SU-DHL-6 (cell line): ENCODE measurements around the gene FRS2.

ENCODE experiments used
- H2AFZ ChIP-seq: fragments of 200-600 bp; sonication (generic); 2 replicates; pipeline ENCODE4 v1.6.1; 2014; ENCODE audit warnings: low read depth, mild to moderate bottlenecking, moderate library complexity, mixed read lengths, antibody characterized with exemption, low read length; ENCODE audit not compliant: severe bottlenecking
- H3F3A ChIP-seq: fragments of 200-600 bp; shearing (Covaris generic); 2 replicates; pipeline ENCODE4 v1.6.0; 2016; ENCODE audit warnings: antibody characterized with exemption, mild to moderate bottlenecking; ENCODE audit not compliant: insufficient read depth
- H3K27ac ChIP-seq: fragments of 200-600 bp; sonication (generic); 2 replicates; pipeline ENCODE4 v1.5.1; 2016; ENCODE audit warnings: low read depth, mild to moderate bottlenecking, low read length, moderate library complexity, mixed read lengths
- H3K27me3 ChIP-seq: fragments of 200-600 bp; sonication (generic), shearing (Covaris generic); 2 replicates; pipeline ENCODE4 v1.6.0; 2014; ENCODE audit warnings: mild to moderate bottlenecking, low read length
- H3K36me3 ChIP-seq: fragments of 200-600 bp; sonication (generic); 2 replicates; pipeline ENCODE4 v1.6.1; 2014; ENCODE audit warnings: mild to moderate bottlenecking, low read length, mixed read lengths
- H3K4me2 ChIP-seq: fragments of 300-600, 200-600 bp; shearing (Covaris generic), sonication (generic); 2 replicates; pipeline ENCODE4 v1.6.0; 2014; ENCODE audit warnings: low read length, low read depth, mild to moderate bottlenecking; ENCODE audit not compliant: poor library complexity, severe bottlenecking
- H3K4me3 ChIP-seq: fragments of 200-600 bp; sonication (generic); 2 replicates; pipeline ENCODE4 v1.5.1; 2014; ENCODE audit warnings: antibody characterized with exemption, low read length, mild to moderate bottlenecking, mixed read lengths; ENCODE audit not compliant: insufficient read depth, poor library complexity, severe bottlenecking
- H3K79me2 ChIP-seq: fragments of 200-600 bp; sonication (generic); 2 replicates; pipeline ENCODE4 v1.6.1; 2014; ENCODE audit warnings: mild to moderate bottlenecking, low read length, moderate library complexity; ENCODE audit not compliant: insufficient read depth
- H3K9ac ChIP-seq: fragments of 200-600 bp; sonication (generic); 2 replicates; pipeline ENCODE4 v1.7.0; 2014; ENCODE audit warnings: mild to moderate bottlenecking, low read length
- H3K9me2 ChIP-seq: fragments of 200-600 bp; sonication (generic); replicated peaks from 2 replicates; pipeline ENCODE4 v1.6.1; 2014; ENCODE audit warnings: low read length; ENCODE audit not compliant: insufficient read depth
- H3K9me3 ChIP-seq: fragments of 200-600 bp; sonication (generic); 2 replicates; pipeline ENCODE4 v1.6.1; 2014; ENCODE audit warnings: low read length, mixed read lengths; ENCODE audit not compliant: insufficient read depth
- H4K20me1 ChIP-seq: fragments of 200-600 bp; sonication (generic); 2 replicates; pipeline ENCODE4 v1.6.1; 2014; ENCODE audit warnings: low read depth, mild to moderate bottlenecking, antibody characterized with exemption, low read length, moderate library complexity, mixed read lengths
- CTCF ChIP-seq: fragments of 200-600 bp; sonication (generic); IDR thresholded peaks from one replicate; pipeline ENCODE4 v1.5.1; 2017; ENCODE audit warnings: antibody characterized with exemption, mild to moderate bottlenecking, low read length, moderate library complexity; ENCODE audit not compliant: insufficient read depth, poor library complexity, severe bottlenecking
- EZH2phosphoT487 ChIP-seq: fragments of 200-600 bp; sonication (generic), shearing (Covaris generic); conservative IDR thresholded peaks from 2 replicates; pipeline ENCODE4 v1.6.1; 2018; ENCODE audit warnings: mild to moderate bottlenecking, antibody characterized with exemption, low read length, moderate library complexity, mixed read lengths

FRS2 gene

DNA sequence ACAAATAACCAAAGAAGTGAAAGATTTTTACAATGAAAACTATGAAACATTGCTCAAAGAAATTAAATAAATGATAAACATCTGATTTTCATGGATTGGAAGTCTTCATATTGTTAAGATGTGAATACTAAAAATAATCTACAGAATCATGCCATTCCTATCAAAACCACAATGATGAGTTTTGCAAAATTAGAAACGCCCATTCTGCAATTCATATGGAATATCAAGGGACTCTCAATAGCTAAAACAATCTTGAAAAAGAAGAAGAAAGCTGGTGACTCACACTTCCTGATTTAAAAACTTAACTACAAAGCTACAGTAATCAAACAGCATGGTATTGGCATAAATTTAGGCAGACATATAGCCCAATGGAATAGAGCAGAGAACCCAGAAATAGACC, 74.9 kb downstream of the FRS2 start:
- H3K9me2 ChIP-seq: no peaks in the 10 kb centered on the region
- 0 out of 2 replicates have a peak, but pooled peaks cover 3% of the 10 kb centered on the region for H3K9me3 ChIP-seq
- H3K9ac ChIP-seq: no peak overlapping the region
- H2AFZ ChIP-seq: no peak overlapping the region
- H3K36me3 ChIP-seq: no peaks in the 10 kb centered on the region; the same call in 1 of the 2 replicates
- H4K20me1 ChIP-seq: no peaks in the 10 kb centered on the region
- TF ChIP-seq EZH2phosphoT487 (no peak), CTCF (no peak)
- no peak overlapping the region for H3K27ac ChIP-seq
- no peak overlapping the region for H3K4me3 ChIP-seq
- H3K27me3 ChIP-seq: no peaks in the 10 kb centered on the region
- H3K4me2 ChIP-seq: no peak overlapping the region
- H3K79me2 ChIP-seq: no peaks in the 10 kb centered on the region
- no peaks in the 10 kb centered on the region for H3F3A ChIP-seq

DNA sequence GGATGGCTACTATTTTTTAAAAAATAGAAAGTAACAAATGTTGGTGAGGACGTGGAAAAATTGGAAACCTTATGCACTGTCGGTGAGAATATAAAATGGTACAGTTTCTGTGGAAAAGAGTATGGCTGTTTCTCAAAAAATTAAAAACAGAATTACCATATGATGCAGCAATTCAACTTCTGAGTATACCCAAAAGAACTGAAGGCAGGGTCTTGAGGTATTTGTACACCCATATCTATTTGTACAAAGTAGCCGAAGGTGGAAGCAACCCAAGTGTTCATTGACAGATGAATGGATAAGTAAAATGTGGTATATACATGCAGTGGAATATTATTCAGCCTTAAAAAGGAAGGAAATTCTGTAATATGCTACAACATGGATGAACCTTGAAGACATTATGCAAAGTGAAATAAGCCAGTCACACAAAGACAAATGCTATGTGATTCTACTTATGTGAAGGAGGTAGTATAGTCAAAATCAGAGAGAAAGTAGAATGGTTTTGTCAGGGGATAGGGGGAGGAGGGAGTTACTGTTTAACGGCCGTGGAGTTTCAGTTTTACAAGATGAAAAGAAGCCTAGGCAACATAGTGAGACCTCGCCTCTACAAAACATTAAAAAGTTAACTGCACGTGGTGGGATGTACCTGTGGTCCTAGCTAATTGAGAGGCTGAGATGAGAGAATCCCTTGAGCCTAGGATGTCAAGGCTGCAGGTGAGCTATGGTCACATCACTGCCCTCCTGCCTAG, 76.7 kb downstream of the FRS2 start:
- no peaks in the 10 kb centered on the region for H3K9me2 ChIP-seq
- H4K20me1 ChIP-seq: no peaks in the 10 kb centered on the region
- TF ChIP-seq EZH2phosphoT487: no peak
- no peaks in the 10 kb centered on the region for H3K27me3 ChIP-seq
- H3K27ac ChIP-seq: no peak overlapping the region
- no peak overlapping the region for H2AFZ ChIP-seq
- no peak overlapping the region for H3K4me3 ChIP-seq
- H3K79me2 ChIP-seq: no peaks in the 10 kb centered on the region
- H3F3A ChIP-seq: no peaks in the 10 kb centered on the region
- 0 out of 2 replicates have a peak, but pooled peaks cover 3% of the 10 kb centered on the region for H3K9me3 ChIP-seq
- H3K36me3 ChIP-seq: no peaks in the 10 kb centered on the region; the same call in 1 of the 2 replicates
- H3K4me2 ChIP-seq: no peak overlapping the region
- H3K9ac ChIP-seq: no peak overlapping the region

DNA sequence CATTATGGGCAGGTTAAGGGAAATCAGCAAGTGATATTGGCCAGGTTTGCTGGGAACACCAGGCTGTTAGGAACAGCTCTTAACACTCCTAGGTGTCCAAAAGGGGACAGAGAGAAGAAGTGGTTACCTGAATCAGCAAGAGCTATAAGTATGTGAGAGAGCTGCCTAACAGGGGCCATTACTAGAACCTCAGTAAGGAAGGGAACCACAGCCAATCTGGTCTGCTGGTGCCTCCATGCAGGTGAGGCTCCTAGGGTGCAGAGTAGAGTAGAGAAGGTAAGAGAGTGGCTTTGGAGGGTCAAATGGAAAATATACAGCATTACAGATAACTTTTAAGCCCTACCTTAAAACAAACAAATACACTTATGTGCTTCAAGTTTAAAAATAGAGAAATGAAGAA, 78.5 kb downstream of the FRS2 start:
- no peak overlapping the region for H3K4me2 ChIP-seq
- 0 out of 2 replicates have a peak, but pooled peaks cover under 1% of the 10 kb centered on the region for H3K9me3 ChIP-seq
- no peaks in the 10 kb centered on the region for H3K9me2 ChIP-seq
- H3K27ac ChIP-seq: no peak overlapping the region
- H2AFZ ChIP-seq: no peak overlapping the region
- no peak overlapping the region for H3K9ac ChIP-seq
- no peaks in the 10 kb centered on the region for H3K36me3 ChIP-seq
- no peaks in the 10 kb centered on the region for H4K20me1 ChIP-seq
- H3K27me3 ChIP-seq: no peaks in the 10 kb centered on the region
- H3K79me2 ChIP-seq: no peaks in the 10 kb centered on the region
- H3K4me3 ChIP-seq: no peak overlapping the region
- no peaks in the 10 kb centered on the region for H3F3A ChIP-seq
- TF ChIP-seq EZH2phosphoT487 (no peak), CTCF (no peak)
